NCI-H510A (cell line): ENCODE measurements around the gene AKT3.
"Not testable (repeated sequence)": the region's sequence is repeated elsewhere in the genome, so short reads cannot be mapped to it uniquely, and the experiment has no call there.

Experiments
- DNase-seq: peaks from one replicate; lab custom pipeline; 2025; lab: John Stamatoyannopoulos, UW

The AKT3 gene

DNA sequence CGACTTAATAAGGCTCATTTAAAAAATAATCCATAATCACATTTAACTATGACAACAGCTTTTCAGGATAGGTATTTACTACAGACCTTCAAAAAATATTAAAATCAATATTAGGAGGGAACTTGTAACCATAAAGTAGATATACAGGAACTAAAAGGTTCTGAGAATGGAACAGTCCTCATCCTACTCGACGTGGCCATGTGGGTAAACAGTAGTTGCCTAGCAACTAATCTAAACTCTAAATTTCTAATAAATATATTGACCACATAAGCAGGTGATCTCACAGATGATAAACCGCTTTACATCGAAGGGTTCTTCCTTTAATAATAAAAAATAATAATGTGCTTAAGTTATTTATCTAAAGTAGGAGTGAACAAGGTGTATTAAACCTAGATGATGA lies 7.9 kb downstream of the AKT3 start:
- DNase-seq = no peak

DNA sequence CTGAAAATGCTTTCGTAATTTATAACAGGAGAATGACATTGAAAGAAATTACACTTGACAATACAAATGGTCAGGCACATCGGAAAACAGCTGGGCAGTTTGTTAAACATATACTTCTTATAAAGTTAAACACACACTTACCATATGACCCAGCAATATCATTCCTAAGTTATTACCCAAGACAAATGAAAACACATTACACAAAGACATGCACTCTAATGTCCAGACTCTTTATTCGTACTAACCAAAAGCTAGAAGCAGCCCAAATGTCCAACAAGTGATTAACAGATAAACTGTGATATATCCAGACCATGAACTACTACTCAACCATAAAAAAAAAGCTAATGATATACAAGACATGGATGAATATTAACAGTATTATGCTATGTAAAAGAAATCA lies 8.5 kb downstream of the AKT3 start:
- DNase-seq = no peak

DNA sequence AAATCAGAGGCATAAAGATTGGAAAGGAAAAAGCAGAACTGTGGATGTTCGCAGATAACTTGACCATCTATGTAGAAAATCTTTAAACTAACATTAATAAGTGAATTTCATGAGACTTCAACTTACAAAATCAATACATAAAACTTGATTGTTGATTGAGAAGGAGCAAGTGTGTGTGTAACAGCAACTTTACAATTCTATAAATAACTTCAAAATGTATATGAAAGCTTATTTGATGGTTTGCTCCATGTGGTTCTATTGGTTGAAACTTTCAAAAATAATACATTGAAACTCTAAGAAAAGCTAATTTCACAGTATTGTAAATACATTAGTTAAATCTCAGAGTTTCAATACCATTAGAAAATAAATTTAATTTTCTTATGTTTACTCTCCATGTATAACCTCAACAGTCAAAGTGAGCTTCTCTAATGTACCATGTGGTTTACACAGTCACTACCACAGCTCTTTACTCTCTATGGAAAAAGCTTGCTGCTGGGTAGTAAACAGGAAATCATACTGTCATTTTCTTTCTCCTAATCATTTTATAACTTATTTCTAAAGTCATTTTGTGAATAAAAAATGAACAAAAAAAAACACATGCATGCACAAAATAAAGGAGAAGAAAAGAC lies 12.0 kb downstream of the AKT3 start:
- DNase-seq = no peak

DNA sequence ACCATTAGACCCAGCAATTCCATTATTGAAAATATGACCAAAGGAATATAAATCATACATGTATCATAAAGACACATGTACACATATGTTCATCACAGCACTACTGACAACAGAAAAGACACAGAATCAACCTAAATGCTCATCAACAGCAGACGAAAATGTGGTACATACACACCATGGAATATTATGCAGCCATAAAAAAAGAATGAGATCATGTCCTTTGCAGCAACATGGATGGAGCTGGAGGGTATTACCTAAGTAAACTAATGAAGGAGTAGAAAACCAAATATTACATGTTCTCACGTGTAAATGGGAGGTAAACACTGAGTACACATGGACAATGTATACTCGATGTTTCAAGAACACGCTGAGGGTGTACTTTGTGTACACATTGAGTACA lies 15.9 kb downstream of the AKT3 start:
- DNase-seq = no peak

DNA sequence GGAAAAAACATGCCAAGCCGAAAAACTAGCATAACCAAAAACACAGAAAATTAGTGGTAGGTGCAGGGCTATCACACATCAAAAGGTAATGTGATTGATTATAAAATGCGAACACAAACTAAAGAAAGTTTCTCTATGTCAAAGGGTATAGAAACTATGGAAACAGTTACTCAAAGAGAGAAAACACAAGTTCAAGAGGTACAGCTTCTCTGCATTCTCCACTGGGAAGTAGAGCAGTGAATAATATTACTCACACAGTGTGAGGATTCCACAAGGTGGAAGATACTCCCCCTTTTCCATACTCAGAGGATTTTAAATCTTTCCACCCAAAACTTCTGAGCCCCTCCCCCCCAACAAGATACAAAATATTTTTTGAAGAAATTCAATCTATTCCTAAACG lies 18.6 kb downstream of the AKT3 start:
- no peak for DNase-seq

DNA sequence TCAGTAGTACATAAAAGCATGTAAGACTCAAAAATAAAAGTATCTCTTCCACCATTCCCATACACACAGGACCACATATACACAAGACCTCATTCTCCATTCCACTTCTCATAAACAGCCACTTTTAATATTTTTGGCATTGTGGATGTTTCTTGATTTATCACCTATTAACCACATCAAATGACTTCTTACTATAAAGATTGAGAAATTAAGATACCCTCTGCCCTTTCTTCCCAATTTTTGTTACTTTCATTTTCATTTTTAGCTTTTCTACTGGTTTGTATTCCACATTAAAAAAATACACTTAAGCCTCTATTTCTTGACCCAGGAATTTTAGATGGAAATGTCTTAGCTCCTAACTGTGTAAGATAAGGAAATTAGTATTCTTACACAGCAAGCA lies 22.8 kb downstream of the AKT3 start:
- no peak for DNase-seq

DNA sequence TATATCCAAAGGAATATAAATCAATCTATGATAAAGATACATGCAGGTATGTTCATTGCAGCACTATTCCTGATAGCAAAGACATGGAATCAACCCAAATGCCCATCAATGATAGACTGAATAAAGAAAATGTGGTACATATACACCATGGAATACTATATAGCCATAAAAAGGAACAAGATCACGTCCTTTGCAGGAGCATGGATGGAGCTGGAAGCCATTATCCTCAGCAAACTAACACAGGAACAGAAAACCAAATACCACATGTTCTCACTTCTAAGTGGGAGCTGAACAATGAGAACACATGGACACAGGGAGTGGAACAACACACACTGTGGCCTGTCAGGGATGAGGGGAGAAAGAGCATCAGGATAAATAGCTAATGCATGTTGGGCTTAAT lies 25.1 kb downstream of the AKT3 start:
- DNase-seq = not testable (repeated sequence)

DNA sequence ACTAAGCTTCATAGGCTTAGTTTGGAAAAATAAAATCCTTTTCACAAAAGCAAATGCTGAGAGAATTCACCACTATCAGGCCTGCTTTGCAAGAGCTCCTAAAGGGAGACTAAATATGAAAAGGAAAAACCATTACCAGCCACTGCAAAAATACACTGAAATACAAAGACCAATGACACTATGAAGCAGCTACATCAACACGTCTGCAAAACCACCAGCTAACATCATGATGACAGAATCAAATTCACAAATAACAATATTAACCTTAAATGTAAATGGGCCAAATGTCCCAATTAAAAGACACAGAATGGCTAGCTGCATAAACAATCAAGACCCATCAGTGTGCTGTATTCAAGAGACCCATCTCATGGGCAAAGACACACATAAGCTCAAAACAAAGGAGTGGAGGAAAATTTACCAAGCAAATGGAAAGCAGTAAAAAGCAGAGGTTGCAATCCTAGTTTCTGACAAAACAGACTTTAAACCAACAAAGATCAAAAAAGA lies 28.8 kb downstream of the AKT3 start:
- DNase-seq = no peak

DNA sequence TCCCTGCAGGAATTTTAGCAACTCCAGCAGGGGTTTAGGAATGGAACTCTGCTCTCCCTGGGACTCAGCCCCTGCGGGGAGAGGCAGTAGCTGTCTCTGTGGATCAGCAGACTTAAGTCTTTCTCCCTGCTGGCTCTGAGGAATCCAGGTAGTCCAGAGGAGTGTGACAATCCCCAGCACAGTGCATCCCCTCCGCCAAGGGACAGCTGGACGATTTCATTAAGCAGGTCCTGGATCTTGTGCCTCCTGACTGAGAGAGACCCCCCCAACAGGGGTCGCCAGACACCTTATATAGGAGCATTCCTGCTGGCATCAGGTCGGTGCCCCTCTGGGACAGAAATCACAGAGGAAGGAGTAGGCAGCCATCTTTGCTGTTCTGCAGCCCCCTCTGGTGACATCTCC lies 30.6 kb downstream of the AKT3 start:
- DNase-seq = no peak

DNA sequence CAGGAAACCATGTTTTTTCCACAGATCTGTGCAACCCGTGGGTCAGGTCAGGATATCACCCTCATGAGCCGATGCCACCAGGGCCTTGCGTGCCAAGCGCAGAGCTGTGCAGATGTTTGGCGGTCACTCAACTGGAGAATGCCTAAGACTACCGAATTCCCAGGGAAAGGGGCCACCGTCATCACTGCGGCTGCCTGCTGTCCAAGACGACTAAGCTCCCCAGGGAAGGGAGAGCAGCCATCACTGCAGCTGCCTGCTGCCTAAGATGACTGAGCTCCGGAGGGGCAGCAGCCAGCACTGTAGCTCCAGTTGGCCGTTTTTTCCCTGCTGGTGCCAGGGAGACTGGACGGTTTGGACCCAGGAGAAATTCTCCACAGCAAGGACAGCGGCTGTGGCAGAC lies 31.1 kb downstream of the AKT3 start:
- DNase-seq = no peak

DNA sequence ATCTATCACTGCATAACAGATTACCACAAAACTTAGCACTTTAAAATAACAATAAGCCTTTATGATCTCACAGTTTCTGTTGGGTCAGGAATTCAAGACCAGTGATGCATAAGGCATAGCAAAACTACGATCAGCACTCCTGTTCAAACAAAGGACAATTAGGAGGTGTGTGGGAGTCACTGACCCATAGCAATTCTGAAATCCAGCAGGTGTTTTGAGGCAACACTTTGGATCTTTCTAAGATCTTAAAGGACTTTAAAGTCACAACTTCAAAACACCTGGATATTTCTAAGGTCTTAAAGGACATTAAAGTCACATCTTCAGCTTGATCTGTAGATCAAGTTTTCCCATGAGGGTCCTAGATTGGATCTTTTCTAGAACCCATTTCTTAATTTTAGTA lies 35.3 kb downstream of the AKT3 start:
- DNase-seq = no peak

DNA sequence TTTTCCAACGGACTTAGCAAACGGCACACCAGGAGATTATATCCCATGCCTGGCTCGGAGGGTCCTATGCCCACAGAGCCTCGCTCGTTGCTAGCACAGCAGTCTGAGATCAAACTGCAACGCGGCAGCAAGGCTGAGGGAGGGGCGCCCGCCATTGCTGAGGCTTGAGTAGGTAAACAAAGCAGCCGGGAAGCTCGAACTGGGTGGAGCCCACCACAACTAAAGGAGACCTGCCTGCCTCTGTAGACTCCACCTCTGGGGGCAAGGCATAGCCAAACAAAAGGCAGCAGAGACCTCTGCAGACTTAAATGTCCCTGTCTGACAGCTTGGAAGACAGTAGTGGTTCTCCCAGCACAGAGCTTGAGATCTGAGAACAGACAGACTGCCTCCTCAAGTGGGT lies 42.7 kb downstream of the AKT3 start:
- not testable (repeated sequence) for DNase-seq

DNA sequence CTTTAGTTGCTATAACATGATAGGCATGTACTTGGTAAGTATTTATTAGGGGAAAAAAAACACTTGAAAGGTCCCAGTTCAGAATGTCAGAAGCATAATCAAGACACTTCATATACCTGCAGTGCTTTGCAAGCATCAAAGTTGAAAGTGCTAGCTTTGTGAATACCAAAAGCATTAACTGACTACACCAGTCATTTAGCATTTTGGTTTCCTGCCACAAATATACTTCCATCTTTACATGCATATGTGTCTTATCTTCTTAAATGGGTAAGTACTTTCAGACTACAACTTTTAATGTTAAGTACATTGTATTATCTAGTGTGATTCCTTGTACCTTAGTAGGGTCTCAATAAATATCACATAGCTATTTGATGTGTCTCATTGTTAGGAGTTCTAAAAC lies 43.7 kb downstream of the AKT3 start:
- DNase-seq = no peak

DNA sequence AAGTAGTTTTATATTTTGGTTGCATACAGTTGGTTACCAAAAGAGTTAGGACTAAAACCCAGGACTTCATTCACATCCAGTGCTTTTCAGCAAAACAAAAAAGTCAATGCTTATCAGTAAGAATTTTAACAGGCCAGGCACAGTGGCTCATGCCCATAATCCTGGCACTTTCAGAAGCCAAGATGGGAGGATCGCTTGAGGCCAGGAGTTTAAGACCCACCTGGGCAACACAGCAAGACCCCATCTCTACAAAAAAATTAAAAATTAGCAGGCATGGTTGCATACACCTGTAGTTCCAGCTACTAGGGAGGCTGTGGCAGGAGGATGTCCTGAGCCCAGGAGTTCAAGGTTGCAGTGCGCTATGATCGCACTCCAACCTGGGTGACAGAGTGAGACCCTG lies 47.3 kb downstream of the AKT3 start:
- DNase-seq = no peak

DNA sequence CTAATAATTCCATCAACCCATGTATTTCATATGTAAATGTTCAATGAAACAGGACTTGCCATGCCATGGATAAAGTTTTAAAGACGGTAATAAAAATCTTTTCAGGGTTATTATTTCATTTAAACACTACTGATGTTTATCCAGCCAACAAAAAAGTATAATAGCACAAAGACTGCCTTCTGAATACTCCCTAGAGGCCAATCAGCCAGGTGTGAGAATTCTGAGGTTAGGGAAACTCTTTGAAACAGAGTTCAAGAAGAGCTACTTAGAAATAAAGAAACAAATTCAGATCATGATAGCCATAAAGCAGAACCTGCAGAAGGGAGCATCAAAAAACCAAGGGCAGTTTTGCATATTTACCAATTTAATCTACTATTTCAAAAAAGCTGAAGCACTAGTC lies 48.7 kb downstream of the AKT3 start:
- DNase-seq = no peak

DNA sequence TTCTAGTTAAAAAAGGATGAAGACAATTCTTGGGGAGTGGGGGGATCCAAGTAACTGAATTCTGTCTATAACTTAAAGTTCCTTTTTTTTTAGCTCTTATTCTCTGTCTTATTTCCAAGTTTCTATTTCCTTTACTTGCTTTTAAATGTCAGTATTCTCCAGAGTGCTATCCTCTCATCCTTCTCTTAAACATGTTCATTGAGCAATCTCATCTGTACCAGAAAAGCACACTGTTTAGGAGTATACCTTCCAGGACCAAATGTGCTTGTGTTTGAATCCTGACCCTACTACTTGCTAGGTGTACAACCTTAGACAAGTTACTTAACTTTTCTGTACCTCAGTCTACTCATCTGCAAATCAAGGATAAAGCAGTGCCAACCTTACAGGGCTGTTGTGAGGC lies 50.1 kb downstream of the AKT3 start:
- no peak for DNase-seq

DNA sequence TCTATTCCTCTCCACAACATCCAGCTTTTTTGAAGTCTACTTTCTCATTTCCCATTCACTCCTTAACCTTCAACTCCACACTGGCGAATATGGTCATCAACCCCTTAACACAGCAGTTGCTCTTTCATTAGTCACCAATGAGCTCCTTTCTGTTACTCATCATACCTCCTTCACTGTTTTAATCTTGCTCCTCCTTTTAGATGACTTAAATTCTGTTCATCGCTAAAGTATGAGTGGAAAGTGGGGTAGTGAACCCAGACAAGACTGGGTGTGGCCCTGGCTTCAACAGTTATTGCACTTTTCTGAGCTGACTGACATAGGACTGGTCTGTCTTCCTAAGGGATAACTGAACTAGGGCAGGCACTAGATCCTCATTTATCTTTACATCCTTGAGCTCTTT lies 51.3 kb downstream of the AKT3 start:
- DNase-seq = no peak

DNA sequence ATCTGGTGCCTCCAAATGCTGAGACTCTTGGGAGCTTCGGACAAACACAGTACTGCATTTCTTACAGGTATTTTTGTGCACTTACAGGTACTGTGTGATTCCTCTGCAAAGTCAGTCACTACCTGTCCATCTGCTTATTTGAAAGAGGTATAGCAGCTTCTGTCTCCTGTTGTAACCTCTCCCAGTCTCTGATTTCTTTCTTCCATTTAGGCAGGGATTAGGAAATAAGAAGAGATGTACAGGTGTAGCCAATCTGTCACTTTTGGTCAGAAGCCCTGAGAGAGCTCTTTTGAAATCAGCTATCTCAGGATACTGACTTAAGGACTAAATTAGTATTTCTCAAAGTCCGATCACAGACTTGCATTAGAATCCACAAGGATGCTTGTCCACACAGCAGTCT lies 54.0 kb downstream of the AKT3 start:
- no peak for DNase-seq

DNA sequence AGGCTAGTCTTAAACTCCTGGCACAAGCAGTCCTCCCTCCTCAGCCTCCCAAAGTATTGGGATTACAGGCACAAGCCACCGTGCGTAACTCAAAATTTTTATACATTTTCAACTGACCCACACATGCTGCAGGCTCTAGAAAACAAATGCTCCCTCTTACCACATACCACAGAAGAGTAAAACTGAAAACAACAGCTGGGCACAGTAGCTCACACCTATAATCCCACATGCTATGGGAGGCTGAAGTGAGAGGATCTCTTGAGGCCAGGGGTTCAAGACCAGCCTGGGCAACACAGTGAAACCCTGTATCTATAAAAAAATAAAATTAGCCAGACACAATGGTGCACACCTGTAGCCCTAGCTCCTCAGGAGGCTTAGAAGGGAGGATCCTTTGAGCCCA lies 56.7 kb downstream of the AKT3 start:
- no peak for DNase-seq

DNA sequence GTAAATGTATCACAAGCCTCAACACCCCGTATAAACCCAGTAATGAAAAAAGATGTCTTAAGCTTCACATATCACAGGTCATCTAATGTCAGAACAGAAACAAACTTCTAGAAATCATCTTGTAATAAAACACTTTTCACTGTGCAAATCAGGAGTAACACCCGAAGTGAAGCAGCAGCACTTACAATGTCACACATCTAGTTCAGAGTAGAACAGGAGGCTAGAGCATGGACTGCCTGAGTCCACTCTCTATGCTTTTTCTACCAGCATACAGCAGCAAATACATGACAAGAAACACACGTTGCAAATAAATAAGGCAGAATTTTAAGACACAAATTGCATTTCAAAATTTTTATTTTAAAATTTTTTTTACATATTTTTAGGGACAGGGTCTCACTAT lies 57.2 kb downstream of the AKT3 start:
- DNase-seq = no peak

DNA sequence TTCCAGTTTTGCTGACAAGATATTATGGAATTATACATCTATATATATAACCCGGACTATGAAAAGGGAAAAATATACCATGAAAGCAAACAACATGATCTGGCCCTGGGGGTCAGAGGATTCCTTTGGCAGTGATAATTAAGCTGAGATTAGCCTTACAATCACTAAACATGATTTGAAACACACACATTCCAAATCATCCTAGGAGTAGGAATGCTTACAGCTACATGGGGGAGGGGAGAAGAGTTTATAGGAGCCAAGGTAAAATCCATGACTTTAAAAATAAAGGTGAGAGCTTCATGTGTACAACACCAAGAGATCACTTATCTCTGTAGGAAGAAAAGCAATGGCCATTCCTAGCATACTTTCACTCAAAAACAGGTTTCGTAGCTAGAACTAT lies 57.6 kb downstream of the AKT3 start:
- DNase-seq = no peak

DNA sequence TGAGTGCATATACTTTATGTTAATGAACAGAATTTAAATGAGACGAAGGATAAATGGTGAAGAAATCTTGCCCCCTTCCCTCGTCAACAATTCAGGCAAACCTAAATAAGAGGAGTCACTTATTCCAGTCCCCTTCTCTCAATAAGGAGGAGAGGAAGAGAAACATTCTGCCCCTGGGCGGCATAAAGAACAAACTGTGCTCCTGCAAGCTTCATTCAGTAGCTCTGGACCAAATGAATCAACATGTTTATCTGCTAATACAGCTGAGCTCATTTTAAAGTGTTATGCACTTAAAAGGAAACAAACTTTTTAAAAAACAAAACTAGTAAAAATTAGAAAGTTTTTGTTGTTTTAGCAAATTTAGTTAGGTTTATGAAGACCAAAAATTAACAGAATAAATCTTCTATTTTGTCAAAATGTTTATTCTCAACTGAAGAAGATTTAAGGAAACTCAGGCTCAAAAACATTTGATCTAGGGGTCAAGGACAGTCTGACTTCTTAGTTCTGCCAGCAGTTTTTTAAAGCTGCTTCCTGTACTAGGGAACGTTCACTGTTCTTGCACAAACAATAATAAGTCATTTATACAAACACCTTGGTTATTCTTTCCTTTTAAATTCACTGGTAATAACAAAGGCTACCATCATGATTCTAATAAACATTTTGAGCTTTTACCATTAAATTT lies 58.3 kb downstream of the AKT3 start:
- DNase-seq = no peak

DNA sequence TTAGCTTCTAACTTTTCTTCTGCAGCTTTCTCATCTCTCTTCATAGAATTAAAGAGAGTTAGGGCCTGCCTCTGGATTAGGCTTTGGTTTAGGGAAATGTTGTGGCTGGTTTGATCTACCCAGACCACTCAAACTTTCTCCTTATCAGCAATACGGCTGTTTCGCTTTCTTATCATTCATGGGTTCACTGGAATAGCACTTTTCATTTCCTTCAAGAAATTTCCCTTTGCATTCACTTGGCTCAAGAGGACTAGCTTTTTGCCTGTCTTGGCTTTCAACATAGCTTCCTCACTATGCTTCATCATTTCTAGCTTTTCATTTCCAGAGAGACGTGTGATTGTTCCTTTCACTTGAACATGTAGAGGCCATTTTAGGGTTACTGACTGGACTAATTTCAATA lies 59.6 kb downstream of the AKT3 start:
- DNase-seq = no peak

DNA sequence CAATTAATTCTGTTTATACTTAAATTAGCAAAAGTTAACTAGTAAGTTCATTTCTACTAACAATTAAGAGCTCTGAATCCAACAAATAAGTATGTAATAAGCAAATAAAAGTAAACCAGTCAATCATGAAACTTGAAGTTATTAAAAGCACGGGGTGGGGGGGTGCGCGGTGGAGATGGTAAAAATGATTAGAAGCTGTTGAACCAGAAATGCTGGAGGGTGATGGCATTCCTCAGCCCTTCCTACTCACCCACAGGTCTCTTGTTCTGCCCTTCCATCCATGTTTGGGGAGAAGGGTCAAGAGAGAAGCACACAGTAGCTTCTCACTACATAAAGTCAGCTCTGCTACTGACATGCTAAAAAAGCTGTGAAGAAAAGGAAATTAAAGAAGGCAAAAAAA lies 63.5 kb downstream of the AKT3 start:
- no peak for DNase-seq
